Measurements from ENCODE around the gene CSRNP3.
"Not testable (repeated sequence)": the region's sequence is repeated elsewhere in the genome, so short reads cannot be mapped to it uniquely, and the experiment has no call there.

Gene CSRNP3

DNA sequence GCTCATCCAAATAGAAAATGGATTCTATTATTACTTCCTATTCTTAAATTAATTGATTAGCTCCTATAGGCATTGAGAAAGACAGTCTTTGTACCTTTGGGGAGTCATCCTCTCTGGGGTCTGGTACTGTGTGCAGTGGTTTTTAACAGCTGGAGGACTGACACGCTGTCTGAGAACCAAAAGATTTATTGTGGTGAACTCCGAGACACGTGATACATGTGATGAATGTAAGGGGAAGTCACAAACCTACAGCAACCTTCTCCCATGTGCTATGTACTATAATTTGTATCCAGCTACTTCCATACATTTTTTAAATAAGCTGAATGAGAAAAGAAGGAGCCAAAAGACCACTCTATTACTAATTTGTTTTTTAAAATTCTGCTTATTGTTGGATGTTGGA, 190.9 kb downstream of the CSRNP3 start:
- Histone ChIP-seq H3K9ac (ENCODE audit: low read length) (no peak overlapping the region), H4K20me1 (ENCODE audit: insufficient read depth, low read length) (no peaks in the 10 kb centered on the region), H3K27ac (ENCODE audit: low read depth, low read length, poor library complexity, severe bottlenecking) (no peak overlapping the region), H3K4me3 (ENCODE audit: low read depth, low read length, poor library complexity, severe bottlenecking) (no peak overlapping the region), H3K9me3 (ENCODE audit: low read length) (no peaks in the 10 kb centered on the region), H3K79me2 (ENCODE audit: insufficient read depth, low read length) (no peaks in the 10 kb centered on the region), H3K36me3 (ENCODE audit: insufficient read depth, low read length) (no peaks in the 10 kb centered on the region), H3K4me2 (ENCODE audit: low read length) (no peak overlapping the region), H3F3A (ENCODE audit: insufficient read depth, low read length) (no peaks in the 10 kb centered on the region), H3K4me1 (ENCODE audit: insufficient read depth, low read length, severe bottlenecking) (peaks cover 13% of the 10 kb centered on the region), H3K9me2 (ENCODE audit: low read depth, low read length) (no peaks in the 10 kb centered on the region), H2AFZ (ENCODE audit: low read length) (no peak overlapping the region), H3K27me3 (ENCODE audit: insufficient read depth, low read length) (no peaks in the 10 kb centered on the region)
- TF ChIP-seq, protein P1, sequence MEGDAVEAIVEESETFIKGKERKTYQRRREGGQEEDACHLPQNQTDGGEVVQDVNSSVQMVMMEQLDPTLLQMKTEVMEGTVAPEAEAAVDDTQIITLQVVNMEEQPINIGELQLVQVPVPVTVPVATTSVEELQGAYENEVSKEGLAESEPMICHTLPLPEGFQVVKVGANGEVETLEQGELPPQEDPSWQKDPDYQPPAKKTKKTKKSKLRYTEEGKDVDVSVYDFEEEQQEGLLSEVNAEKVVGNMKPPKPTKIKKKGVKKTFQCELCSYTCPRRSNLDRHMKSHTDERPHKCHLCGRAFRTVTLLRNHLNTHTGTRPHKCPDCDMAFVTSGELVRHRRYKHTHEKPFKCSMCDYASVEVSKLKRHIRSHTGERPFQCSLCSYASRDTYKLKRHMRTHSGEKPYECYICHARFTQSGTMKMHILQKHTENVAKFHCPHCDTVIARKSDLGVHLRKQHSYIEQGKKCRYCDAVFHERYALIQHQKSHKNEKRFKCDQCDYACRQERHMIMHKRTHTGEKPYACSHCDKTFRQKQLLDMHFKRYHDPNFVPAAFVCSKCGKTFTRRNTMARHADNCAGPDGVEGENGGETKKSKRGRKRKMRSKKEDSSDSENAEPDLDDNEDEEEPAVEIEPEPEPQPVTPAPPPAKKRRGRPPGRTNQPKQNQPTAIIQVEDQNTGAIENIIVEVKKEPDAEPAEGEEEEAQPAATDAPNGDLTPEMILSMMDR (IDR thresholded peaks at IDR 0.05; ENCODE audit: low read length), result no peak
- no peak for TF ChIP-seq EZH2 (IDR thresholded peaks at IDR 0.05; ENCODE audit: borderline replicate concordance, low read length)

DNA sequence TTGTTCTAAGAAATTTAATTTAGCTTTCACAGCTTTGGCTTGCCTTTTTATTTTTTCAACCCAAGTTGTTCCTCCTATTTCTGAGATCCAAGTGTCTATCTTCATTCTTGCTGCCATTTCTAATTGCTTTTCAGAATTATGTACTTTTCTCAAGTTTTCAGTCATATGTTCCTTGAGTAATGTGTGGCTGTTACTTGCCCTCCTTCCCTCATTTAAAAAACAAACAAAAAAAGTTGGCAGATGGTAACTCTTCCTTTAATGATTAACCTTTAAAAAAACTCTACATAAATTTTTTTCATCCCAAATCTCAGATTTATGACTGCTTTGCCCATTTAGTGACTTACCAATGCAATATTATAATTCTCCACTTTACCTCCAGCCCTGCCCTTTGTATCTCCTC, 193.2 kb downstream of the CSRNP3 start:
- Histone ChIP-seq H3K27ac (ENCODE audit: low read depth, low read length, poor library complexity, severe bottlenecking) (no peak overlapping the region), H3K4me1 (ENCODE audit: insufficient read depth, low read length, severe bottlenecking) (peaks cover 13% of the 10 kb centered on the region), H3K36me3 (ENCODE audit: insufficient read depth, low read length) (no peaks in the 10 kb centered on the region), H3K27me3 (ENCODE audit: insufficient read depth, low read length) (no peaks in the 10 kb centered on the region), H3F3A (ENCODE audit: insufficient read depth, low read length) (no peaks in the 10 kb centered on the region), H3K9ac (ENCODE audit: low read length) (no peak overlapping the region), H2AFZ (ENCODE audit: low read length) (no peak overlapping the region), H3K79me2 (ENCODE audit: insufficient read depth, low read length) (no peaks in the 10 kb centered on the region), H3K4me2 (ENCODE audit: low read length) (no peak overlapping the region), H3K4me3 (ENCODE audit: low read depth, low read length, poor library complexity, severe bottlenecking) (no peak overlapping the region), H3K9me2 (ENCODE audit: low read depth, low read length) (no peaks in the 10 kb centered on the region), H3K9me3 (ENCODE audit: low read length) (no peaks in the 10 kb centered on the region), H4K20me1 (ENCODE audit: insufficient read depth, low read length) (no peaks in the 10 kb centered on the region)
- TF ChIP-seq, protein P1 (IDR thresholded peaks at IDR 0.05; ENCODE audit: low read length), result no peak
- no peak for TF ChIP-seq EZH2 (IDR thresholded peaks at IDR 0.05; ENCODE audit: borderline replicate concordance, low read length)

DNA sequence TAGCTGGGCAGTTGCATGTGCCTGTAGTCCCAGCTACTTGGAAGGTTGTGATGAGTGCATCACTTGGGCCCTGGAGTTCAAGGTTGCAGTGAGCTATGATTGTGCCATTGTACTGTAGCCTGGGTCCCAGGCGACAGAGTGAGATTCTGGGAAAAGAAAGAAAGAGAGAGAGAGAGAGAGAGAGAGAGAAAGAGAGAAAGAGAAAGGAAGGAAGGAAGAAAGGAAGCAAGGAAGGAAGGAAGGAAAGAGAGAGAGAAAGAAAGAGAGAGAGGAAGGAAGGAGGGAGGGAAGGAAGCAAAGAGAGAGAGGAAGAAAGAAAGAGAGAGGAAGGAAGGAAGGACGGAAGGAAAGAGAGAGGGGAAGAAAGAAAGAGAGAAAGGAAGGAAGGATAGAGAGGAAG, 196.1 kb downstream of the CSRNP3 start:
- Histone ChIP-seq H2AFZ (ENCODE audit: low read length) (no peak overlapping the region), H3K4me1 (ENCODE audit: insufficient read depth, low read length, severe bottlenecking) (peaks cover 6% of the 10 kb centered on the region), H4K20me1 (ENCODE audit: insufficient read depth, low read length) (no peaks in the 10 kb centered on the region), H3K27ac (ENCODE audit: low read depth, low read length, poor library complexity, severe bottlenecking) (no peak overlapping the region), H3K9me3 (ENCODE audit: low read length) (no peaks in the 10 kb centered on the region), H3F3A (ENCODE audit: insufficient read depth, low read length) (no peaks in the 10 kb centered on the region), H3K4me2 (ENCODE audit: low read length) (no peak overlapping the region), H3K27me3 (ENCODE audit: insufficient read depth, low read length) (no peaks in the 10 kb centered on the region), H3K9ac (ENCODE audit: low read length) (no peak overlapping the region), H3K4me3 (ENCODE audit: low read depth, low read length, poor library complexity, severe bottlenecking) (no peak overlapping the region), H3K79me2 (ENCODE audit: insufficient read depth, low read length) (no peaks in the 10 kb centered on the region), H3K9me2 (ENCODE audit: low read depth, low read length) (no peaks in the 10 kb centered on the region), H3K36me3 (ENCODE audit: insufficient read depth, low read length) (no peaks in the 10 kb centered on the region)
- no peak for TF ChIP-seq EZH2 (IDR thresholded peaks at IDR 0.05; ENCODE audit: borderline replicate concordance, low read length)
- TF ChIP-seq, protein P1 (IDR thresholded peaks at IDR 0.05; ENCODE audit: low read length), result no peak

DNA sequence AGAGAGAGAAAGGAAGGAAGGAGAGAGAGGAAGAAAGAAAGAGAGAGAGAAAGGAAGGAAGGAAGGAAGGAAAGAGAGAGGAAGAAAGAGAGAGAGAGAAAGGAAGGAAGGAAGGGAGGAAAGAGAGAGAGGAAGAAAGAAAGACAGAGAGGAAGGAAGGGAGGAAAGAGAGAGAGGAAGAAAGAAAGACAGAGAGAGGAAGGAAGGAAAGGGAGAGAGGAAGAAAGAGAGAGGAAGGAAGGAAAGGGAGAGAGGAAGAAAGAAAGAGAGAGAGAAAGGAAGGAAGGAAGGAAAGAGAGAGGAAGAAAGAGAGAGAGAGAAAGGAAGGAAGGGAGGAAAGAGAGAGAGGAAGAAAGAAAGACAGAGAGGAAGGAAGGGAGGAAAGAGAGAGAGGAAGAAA, 196.6 kb downstream of the CSRNP3 start:
- not testable (repeated sequence) for H3K9me2 ChIP-seq (ENCODE audit: low read depth, low read length); H3K36me3 ChIP-seq (ENCODE audit: insufficient read depth, low read length); H3K9ac ChIP-seq (ENCODE audit: low read length); H3K79me2 ChIP-seq (ENCODE audit: insufficient read depth, low read length); H3K27ac ChIP-seq (ENCODE audit: low read depth, low read length, poor library complexity, severe bottlenecking); H3K4me2 ChIP-seq (ENCODE audit: low read length); H3K4me3 ChIP-seq (ENCODE audit: low read depth, low read length, poor library complexity, severe bottlenecking); H4K20me1 ChIP-seq (ENCODE audit: insufficient read depth, low read length); H3F3A ChIP-seq (ENCODE audit: insufficient read depth, low read length); H3K27me3 ChIP-seq (ENCODE audit: insufficient read depth, low read length); H2AFZ ChIP-seq (ENCODE audit: low read length); H3K9me3 ChIP-seq (ENCODE audit: low read length); H3K4me1 ChIP-seq (ENCODE audit: insufficient read depth, low read length, severe bottlenecking)

All from OCI-LY1 (cell line).